ENCODE data around the gene PGM2L1.
A peak's percentile ranks its signal among the peaks of the same experiment; 100 is the strongest.
"Not testable (repeated sequence)": the region's sequence is repeated elsewhere in the genome, so short reads cannot be mapped to it uniquely, and the experiment has no call there.

Gene PGM2L1

DNA sequence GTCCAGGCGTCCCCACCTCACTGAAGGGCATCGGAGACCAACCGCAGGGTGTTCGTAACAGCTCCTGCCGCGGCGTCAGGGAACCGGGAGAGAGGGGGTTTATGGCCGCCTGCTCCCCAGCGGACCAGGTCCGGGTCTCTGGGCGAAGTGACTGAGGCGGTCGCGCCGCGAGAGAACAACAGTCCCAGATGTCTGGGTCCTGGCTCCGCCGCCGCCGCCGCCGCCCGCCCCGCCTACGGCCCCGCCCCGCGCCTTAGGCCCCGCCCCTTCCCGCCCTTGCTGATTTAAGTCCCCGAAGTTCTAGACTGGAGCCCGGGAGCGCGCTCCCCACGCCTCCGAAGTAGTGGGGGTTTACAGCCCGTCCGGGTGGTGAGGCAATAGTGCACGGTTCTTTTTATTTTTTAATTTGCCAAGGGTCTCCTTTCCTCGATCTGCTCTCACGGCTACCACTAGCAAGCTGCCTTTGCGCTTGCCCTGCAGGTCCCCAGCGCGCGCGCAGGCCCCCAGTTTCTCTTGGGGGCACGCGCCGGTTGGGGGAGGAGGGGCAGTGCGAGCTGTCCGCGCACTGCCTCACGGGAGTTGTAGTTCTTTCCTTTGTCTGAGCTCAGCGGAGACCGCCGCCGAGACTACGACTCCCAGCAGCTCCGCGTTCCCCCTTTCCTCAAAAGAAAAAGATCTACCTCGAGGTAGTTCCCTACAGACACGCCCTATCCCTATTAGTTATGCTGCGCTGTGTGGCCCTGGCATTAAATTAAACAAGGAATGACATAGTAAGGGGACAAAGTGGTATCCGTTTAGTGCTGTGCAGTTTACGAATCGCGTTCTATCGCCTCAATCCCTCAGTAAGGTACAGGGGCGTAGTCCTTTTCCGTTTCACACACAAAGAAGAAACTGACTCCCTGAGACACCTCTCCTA lies at the start of gene PGM2L1:
TSS of gene PGM2L1 (minus strand) at position 190 of the 916 bp plus-strand sequence. CDS start 272 bp downstream, outside the sequence.
- DNase-seq (ENCODE audit: low spot score) = peak; percentile 95

DNA sequence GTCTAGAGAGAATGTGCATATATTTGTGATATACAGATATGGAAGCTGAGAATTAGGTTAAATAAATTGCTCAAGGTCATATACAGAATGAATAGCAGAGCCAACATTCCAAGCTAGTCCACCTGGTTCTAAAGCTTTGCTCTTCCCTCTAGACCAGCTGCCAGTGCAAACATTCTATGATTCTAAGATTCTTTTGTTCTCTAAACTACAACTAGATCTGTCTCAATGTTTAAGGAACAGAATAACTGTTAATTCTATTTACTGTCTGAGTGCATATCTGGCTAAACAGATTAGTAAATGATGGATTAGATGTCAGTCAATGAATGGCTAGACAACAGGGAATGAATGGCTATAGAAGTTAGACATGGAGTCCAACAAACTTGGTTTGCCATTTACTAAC lies 49.5 kb upstream of the PGM2L1 start:
- DNase-seq (ENCODE audit: low spot score) = no peak

DNA sequence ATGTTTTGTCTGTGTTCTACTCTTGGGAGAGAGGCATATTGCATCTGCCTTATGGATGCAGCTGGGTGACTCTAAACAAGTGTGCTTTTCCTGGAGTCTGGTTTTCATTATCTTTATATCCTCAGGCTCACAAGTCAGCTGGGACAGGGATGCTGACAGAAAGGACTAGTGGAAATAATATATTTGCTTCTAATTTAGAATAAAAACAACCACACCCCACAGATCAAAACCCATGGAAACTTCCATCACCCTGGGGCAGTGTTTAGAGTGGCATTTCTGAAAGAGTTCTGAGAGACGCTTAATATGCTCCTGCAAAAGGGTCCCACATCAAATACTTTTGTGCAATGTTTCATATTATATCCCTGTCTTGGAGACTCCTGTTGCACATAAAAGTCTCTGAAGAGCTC lies 48.3 kb upstream of the PGM2L1 start:
- DNase-seq (ENCODE audit: low spot score) = no peak

DNA sequence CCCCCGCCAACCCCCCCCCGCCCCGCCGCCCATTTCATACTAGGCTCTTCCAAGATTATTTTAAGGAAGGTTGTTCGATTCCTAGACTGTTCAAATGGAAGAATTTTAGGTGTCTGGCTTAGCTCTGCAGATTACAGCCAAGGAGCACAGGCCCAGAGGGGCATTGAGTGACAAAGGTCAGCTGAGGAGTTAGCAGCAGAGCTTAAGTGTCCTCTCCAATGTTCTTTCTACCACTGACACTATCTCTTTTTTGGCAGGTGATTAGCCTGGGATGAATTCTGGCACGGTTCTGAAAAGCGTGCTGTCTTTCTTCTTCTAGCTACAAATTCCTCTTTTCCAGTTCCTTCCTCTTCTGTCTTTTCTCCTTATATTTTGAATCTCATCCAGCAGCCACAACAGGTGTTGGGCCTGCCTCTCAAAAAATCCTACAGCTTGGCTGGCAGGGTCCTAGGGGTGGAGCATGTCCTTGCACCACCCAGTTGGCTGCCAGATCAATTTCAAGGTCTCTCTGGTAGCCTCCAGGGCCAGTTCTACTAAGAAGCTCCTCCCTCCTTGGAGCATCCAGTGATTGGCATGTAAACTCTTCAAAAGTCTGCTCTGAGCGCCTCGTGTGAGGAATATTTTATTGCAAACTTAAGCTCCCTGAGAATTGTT lies 46.1 kb upstream of the PGM2L1 start:
- DNase-seq (ENCODE audit: low spot score) = no peak

DNA sequence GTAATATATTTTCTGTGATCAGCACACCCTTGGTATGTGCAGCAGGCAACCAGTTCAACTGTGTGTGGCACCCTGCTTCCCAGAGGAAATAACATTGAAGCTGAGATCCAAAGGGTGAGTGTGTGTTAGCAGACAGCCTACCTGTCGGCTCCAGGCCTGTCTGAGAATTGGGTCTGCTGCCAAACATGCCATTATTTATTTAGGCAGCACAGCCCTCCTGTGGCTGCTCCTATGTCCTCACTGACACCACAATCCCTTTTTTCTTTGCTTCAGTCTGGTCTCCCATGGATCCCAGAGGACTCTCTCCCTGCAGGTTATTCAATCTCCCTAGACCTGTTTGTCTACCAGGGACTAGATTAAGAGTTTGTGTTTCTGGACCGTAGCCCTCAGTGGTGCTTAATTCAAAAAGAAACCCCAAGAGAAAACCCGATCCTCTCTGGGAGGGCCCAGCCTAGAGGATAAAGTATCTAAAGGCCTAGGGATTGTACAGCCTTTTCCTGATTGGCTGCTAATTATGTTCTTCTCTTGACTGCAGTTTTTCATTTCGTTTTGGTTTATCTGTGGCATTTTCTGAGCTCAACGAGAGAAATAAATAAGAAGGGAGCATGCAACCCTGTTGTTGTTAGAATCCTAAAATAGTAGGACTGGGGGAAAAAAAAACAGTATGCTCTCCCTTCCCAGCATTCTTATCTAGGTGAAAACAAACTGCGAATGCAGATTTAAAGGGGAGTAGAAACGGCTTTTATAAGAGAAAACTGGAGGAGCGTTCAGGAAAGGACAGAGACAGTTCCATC lies 45.0 kb upstream of the PGM2L1 start:
- DNase-seq (ENCODE audit: low spot score) = no peak

DNA sequence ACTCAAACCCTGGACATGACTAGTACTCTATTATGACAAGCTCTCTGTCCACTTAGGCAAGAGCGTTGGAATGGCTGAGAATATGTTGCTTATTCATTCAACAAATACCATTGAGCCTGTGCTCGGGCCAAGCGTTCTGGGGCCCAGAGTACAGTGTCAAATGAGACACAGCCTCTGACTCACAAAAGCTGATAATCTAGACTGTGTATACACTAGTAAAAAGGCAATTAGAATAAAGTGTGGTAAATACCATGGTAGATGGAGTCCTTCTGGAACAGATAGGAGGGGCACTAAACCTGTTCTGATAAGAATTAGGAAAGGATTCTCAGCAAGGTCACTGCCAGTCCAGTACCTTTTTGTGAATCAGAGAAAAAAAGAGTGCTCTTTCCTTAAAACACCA lies 44.4 kb upstream of the PGM2L1 start:
- DNase-seq (ENCODE audit: low spot score) = no peak

DNA sequence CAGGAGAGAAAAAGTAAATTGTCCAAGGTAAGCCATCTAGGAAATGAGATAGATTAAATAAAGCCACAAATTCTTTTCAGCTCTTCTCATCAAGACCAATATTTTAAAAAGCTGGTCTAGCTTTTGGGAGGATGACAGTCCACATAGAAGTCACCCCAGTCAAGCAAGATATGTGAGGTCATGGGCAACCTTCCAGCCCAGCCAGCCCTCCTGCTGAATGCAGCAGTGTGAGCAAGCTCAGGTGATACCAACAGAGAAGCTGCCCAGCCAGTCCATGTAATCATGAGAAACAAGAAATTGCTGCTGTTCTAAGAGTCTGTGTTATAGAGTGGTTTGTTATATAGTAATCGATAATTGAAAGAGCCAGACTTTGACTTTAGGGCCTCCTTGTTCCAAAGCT lies 40.4 kb upstream of the PGM2L1 start:
- DNase-seq (ENCODE audit: low spot score) = no peak

DNA sequence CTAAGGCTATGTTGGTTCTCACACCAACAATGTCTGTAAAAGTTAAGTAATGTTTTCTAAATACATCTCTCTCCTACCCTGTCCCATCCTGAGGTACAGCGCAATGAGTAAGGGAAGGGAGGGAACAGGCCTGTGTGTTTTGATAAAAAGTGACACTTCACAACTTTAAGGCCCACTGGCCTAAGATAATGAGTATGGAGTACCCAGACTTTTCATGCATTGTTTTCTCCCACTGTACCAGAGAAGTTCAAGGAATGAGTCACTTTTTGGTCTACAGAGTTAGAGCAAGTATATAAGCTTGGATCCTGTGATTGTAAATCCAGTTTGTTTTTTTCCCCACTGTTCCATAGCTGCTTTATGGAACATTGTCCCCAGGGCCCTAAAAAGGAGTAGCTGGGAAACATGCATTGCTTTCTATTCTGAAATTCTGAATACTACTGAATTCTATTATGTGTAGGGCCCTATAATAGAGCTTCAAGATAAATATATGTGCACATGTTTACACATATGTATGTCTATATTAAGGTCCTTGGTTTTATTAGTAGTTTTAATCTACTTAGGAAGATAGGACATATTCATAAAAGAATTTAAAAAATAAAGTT lies 39.3 kb upstream of the PGM2L1 start:
- DNase-seq (ENCODE audit: low spot score) = no peak

DNA sequence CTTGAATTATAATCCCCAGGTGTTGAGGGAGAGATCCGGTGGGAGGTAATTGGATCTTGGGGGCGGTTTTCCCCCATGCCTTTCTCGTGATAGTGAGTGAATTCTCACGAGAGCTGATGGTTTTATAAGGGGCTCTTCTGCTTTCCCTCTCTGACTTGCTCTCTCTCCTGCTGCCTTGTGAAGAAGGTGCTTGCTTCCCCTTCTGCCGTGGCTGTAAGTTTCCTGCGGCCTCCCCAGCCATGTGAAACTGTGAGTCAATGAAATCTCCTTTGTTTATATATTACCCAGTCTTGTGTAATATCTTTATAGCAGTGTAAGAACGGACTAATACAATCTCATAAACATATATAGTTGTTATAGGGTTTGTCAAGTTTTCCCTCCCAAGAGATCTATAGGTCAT lies 36.3 kb upstream of the PGM2L1 start:
- DNase-seq (ENCODE audit: low spot score) = no peak

DNA sequence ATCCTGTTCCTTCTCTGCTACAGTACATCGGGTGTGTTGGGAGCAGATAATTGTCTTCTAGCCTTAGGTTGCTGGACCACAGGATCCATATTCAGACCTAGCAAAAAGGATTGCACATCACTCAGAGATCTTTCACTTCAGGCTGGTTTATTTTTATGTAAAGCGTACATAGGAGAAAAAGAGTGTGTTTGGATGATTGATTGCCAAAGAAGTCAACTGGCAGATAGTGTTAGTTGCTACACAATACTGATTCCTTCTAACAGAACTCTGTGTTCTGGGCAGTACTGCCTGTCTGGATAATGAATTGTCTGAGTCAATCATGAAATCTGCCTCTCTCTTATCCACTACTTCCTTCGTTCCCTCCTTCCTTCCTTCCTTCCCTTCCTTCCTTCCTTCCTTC lies 31.0 kb upstream of the PGM2L1 start:
- DNase-seq (ENCODE audit: low spot score) = no peak

DNA sequence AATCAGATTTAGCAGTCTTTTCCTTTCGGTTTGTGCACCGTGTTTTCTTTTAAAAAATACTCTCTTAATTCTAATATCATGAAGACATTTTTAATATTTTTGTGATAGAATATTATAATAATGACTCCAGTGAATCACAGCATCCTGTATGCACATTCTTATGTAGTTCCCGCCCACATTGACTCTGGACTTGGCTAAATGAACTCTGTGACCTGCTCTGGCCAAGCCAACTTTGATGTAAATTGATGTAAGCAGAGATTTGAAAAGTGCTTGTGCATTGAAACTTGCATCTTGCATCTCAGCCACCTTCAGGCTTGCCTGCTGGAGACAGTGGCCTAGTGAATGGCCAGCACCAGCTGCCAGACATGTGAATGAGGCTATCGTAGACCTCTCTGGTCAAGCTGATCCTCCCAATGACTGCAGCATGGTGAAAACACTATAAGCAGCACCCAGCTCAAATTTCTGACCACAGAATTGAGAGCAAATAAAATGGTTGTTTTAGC lies 29.2 kb upstream of the PGM2L1 start:
- DNase-seq (ENCODE audit: low spot score) = no peak

DNA sequence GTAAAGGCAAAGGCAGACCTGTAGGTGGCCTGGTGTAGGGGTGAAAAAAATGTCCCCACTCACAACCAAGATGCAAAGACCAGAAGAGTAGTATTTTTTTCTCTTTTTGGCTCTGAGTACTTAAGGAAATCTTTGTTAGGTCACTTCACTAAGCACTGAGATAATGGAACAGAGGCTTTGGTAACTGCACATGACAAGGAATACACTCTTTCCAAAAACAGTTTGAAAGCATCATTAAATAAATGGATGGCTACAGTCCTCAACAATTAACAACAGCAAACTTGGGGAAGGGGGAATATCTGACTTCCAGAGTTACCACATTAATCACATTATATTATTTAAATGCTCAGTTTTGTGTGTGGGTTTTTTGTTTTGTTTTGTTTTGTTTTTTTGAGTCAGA lies 26.9 kb upstream of the PGM2L1 start:
- DNase-seq (ENCODE audit: low spot score) = no peak

DNA sequence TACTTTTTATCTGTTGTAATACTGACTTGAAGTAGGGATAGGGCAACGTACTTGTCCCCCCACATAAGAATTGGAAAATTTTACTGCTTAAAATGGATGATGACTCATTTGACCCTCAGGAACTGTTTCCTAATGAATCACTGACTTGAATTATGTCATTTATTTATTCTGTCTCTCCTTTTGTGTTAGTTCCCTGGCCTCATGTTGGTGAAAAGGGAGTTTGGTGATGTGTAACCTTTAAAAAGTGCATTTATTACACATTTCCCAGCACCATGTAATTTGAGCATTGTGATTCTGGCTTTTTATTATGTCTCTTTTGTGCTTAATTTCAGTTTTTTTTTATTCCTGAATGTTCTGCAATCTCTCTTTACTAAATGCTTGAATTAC lies 20.3 kb upstream of the PGM2L1 start:
- DNase-seq (ENCODE audit: low spot score) = no peak

DNA sequence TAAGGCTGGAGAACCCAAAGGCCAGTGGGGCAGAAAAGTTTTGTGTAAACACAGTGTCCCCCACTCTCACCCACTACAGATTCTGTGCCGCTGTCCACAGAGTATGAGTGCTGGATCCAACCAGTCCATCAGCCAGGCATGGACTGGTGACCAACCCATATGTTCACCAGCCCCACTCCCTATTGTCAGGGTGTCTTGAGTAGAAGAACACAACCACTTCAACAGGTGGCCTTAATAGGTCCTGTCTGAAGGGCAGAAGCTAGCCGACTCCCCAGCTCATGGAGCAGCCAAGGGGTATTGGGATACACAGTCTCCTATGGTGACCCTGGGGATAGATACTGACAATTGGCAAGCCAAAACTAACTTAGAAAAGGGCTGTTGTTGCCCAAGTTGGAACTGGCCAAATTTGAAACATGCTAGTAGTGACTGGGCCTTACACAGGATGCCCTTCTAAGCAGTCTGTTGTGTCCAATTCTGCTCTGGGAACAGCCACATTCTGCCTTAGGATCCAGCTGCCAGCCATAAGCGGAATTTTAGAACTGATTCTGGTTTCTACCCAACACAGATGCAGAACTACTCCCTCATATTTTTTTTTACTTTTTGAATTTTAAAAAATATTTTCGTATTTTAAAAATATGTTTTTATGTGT lies 19.8 kb upstream of the PGM2L1 start:
- no peak for DNase-seq (ENCODE audit: low spot score)

DNA sequence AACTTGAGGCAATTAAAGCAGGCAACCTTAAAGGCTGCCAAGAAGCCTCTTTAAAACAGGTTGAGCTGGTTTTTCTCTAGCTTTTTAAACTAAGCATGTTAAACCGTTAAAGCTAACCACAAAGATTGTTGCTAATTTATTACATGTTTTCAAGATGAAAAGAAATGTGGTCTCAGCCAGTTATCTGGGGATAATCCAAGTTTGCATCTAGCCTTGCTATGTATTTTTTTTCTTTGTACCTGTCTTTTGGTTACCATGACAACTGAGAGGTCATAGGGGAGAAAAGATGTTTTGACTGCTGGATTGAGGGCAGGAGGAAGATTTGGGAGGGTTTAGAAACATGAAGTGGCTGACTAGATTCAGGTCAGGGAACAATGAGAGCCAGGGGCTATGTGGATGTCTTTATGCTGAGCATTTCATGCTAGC lies 19.2 kb upstream of the PGM2L1 start:
- DNase-seq (ENCODE audit: low spot score) = no peak

DNA sequence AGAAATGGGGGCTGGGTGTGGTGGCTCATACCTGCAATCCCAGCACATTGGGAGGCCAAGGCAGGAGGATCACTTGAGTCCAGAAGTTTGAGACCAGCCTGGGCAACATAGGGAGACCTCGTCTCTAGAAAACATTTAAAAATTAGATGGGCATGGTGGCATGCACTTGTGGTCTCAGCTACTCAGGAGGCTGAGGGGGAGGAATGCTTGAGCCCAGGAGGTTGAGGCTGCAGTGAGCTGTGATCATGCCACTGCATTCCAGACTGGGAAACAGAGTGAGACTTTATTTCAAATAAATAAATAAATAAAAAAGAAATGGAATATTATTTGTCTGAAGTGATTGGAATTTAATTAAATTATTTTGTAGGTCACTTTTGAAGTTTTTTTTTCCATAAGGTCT lies 18.7 kb upstream of the PGM2L1 start:
- DNase-seq (ENCODE audit: low spot score) = not testable (repeated sequence)

DNA sequence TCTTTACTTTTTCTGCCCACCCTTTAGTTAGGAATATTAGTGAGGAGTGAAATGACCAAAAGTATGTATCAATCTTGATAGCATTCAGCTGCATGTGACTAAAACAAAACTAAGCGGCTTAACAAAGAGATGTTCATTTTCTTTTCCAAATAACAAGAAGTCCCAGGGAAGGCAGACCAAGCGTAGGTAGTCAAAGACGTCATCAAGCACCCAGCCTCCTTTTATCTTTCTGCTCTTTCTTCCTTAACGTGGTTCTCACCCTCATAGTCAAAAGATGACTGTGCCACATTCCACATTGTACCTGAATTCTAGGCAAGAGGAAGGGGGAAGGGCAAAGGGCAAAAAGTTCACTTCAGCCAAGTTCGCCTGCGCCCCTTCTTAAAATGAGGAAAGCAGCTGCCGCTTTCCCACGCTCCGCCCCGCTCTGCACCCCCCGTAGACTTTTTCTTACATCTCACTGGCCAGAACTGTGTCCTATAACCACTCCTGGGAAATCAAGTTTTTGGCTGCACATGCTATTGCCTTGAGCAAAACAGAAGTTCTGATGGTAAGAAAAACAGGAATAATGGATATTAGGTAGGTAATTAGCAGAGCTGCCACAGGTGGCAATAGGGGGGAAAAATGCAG lies 14.6 kb upstream of the PGM2L1 start:
- no peak for DNase-seq (ENCODE audit: low spot score)

DNA sequence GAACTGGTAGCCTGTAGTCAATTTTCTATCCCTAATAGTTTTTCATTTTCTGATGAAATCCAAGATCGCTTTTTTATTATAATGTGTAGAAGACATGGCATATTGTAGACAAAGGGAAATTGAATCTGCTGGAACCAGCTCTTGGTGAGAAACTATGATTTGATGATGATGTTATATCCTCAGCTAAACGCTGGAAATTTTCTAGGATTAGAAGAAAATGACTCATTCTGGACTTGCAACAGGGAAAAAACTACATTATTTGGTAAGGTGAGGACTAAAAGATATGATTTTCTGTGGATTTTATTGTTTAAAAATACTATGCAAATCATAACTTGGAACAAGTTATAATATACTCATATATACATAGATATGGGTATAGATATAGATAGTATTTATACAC lies 14.1 kb upstream of the PGM2L1 start:
- no peak for DNase-seq (ENCODE audit: low spot score)

DNA sequence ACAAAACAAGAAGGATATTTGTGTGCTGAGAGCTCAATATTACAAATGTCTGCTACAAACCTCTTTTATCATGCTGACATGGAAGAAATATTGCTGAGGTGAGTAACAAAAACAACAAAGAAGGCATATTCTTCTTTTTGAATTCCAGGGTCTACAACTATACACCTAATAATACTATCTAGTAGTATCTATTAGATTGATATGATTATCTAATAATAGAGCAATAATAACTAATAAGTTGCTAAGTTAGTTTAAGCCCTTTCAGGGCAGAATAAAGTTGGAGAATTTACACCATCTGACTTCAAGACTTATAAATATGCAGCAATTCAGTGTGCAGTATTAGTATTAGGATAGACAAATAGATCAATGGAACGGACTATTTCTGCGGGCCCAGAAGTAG lies 11.4 kb upstream of the PGM2L1 start:
- no peak for DNase-seq (ENCODE audit: low spot score)

DNA sequence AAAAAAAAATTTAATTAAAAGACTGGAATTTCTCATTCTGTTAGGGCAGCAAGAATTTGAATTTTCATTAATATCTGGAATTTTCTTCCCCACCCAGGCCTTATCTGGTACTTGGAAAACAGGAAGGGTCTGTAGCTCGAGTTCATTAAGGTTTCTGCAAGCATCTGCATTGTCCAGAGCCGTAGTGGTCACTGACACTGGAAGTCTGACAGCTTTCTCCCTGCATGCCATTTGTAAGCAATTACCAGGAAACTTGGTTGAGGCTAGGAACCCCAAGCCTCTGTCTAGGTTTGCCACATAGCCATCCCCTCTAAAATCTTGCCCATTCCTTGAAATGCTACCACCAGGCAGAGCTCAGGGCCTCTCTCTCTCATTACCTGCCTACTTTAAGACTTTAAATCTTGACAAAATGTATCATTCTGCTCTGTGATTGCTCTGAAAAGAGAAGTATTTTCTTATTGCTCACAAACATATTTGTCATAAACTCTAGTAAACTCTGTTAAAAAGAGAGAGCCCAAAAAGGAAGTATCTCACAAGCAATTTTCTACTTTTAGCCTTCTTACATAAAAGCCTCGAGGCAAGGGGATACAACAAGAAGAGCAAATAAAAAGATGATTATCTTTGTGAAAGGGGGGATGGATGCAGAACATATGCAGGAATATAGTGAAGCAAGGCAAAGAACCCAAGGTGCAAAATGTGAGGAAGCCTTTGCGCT lies 5.5 kb upstream of the PGM2L1 start:
- DNase-seq (ENCODE audit: low spot score) = no peak

All from globus pallidus (tissue), 1 donor.